HL-60 (cell line): ENCODE measurements around the gene MALRD1.

Source experiments
- DNase-seq, 2 experiments: peaks; one replicate each; pipeline ENCODE4 v3.0.0-alpha.2; 2010 to 2020; ENCODE audit warnings: low read depth in 1 of 2, low spot score in 1 of 2
- H3K27ac ChIP-seq: fragments of 250-450 bp; sonication (Bioruptor Pico); replicated peaks from 2 replicates; pipeline ENCODE4 v1.5.1; 2020; ENCODE audit warnings: mild to moderate bottlenecking, moderate library complexity
- H3K27me3 ChIP-seq: fragments of 250-450 bp; sonication (Bioruptor Pico); 2 replicates; pipeline ENCODE4 v1.5.1; 2021; ENCODE audit warnings: mild to moderate bottlenecking, moderate library complexity; ENCODE audit not compliant: insufficient read depth, poor library complexity, severe bottlenecking
- H3K4me3 ChIP-seq: replicated peaks from 2 replicates; pipeline ENCODE4 v1.5.1; 2011; ENCODE audit warnings: mild to moderate bottlenecking, control low read depth, low read length; ENCODE audit not compliant: insufficient read depth
- GABPA ChIP-seq: IDR thresholded peaks from 2 replicates; pipeline ENCODE4 v1.6.1; 2012; ENCODE audit warnings: low read depth
- POLR2AphosphoS5 ChIP-seq: IDR thresholded peaks from 2 replicates; pipeline ENCODE4 v1.6.1; 2012; ENCODE audit warnings: low read depth
- SPI1 ChIP-seq: IDR thresholded peaks from 2 replicates; pipeline ENCODE4 v1.6.1; 2012; ENCODE audit warnings: low read depth, mild to moderate bottlenecking, borderline replicate concordance
- TF ChIP-seq, protein P1 (sequence below): IDR thresholded peaks from one replicate; pipeline ENCODE4 v1.5.1; 2011; ENCODE audit warnings: low read length, control low read depth, inconsistent platforms; ENCODE audit not compliant: insufficient read depth
- TF ChIP-seq, protein P2 (sequence below): IDR thresholded peaks from 2 replicates; pipeline ENCODE4 v1.6.1; 2012; ENCODE audit warnings: low read depth; ENCODE audit not compliant: insufficient replicate concordance

MALRD1 gene

DNA sequence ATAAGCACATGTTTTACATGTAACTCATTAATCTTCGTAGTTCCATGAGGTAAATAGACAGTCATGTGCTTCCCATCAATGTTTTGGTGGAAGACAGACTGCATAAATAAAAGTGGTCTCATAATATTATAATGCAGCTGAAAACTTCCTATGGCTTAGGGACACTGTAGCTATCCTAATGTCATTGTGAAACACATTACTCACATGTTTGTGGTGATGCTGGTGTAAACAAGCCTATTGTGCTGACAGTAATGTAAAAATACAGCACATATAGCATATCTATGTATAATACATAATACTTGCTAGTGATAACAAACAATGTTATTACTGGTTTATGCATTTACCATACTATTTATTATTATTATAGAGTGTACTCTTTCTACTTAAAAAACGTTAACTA lies 730.4 kb downstream of the MALRD1 start:
- Histone ChIP-seq H3K4me3 (no peak overlapping the region), H3K27me3 (no peaks in the 10 kb centered on the region), H3K27ac (no peak overlapping the region)
- no peak for TF ChIP-seq POLR2AphosphoS5
- TF ChIP-seq SPI1: no peak
- TF ChIP-seq GABPA: no peak
- TF ChIP-seq, protein P1, sequence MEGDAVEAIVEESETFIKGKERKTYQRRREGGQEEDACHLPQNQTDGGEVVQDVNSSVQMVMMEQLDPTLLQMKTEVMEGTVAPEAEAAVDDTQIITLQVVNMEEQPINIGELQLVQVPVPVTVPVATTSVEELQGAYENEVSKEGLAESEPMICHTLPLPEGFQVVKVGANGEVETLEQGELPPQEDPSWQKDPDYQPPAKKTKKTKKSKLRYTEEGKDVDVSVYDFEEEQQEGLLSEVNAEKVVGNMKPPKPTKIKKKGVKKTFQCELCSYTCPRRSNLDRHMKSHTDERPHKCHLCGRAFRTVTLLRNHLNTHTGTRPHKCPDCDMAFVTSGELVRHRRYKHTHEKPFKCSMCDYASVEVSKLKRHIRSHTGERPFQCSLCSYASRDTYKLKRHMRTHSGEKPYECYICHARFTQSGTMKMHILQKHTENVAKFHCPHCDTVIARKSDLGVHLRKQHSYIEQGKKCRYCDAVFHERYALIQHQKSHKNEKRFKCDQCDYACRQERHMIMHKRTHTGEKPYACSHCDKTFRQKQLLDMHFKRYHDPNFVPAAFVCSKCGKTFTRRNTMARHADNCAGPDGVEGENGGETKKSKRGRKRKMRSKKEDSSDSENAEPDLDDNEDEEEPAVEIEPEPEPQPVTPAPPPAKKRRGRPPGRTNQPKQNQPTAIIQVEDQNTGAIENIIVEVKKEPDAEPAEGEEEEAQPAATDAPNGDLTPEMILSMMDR: no peak
- TF ChIP-seq, protein P2, sequence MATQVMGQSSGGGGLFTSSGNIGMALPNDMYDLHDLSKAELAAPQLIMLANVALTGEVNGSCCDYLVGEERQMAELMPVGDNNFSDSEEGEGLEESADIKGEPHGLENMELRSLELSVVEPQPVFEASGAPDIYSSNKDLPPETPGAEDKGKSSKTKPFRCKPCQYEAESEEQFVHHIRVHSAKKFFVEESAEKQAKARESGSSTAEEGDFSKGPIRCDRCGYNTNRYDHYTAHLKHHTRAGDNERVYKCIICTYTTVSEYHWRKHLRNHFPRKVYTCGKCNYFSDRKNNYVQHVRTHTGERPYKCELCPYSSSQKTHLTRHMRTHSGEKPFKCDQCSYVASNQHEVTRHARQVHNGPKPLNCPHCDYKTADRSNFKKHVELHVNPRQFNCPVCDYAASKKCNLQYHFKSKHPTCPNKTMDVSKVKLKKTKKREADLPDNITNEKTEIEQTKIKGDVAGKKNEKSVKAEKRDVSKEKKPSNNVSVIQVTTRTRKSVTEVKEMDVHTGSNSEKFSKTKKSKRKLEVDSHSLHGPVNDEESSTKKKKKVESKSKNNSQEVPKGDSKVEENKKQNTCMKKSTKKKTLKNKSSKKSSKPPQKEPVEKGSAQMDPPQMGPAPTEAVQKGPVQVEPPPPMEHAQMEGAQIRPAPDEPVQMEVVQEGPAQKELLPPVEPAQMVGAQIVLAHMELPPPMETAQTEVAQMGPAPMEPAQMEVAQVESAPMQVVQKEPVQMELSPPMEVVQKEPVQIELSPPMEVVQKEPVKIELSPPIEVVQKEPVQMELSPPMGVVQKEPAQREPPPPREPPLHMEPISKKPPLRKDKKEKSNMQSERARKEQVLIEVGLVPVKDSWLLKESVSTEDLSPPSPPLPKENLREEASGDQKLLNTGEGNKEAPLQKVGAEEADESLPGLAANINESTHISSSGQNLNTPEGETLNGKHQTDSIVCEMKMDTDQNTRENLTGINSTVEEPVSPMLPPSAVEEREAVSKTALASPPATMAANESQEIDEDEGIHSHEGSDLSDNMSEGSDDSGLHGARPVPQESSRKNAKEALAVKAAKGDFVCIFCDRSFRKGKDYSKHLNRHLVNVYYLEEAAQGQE: no peak
- no peak for DNase-seq

DNA sequence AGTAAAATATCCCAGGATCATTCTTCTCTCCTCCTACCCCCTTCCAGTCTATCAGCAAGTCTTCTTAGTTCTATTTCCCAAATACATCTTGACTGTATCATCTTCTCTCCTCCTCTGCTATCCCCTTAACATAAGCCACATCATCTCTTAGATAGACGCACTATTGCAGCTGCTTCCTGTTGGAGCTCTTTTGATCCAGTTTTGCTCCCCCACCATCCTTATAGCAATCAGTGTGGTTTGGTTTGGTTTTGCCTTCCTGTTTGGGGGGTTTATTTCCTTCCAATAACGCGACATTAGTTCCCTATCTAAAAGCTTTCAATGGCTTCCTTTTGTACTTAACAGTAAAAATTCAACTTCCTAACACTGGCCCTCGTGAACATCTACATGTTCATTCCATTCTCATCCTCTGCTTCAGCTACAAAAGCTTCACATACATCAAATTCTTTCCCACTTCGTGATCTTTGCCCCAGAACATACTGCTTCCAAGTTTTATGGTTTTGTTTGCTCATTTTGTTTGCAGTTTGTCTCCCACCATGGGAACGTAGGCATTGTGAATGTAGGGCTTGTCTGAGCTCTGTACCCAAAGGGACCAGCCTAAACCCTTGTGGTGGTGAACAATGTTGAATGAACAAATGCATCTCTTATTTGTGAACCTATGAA lies 734.0 kb downstream of the MALRD1 start:
- no peak overlapping the region for H3K27ac ChIP-seq
- no peak overlapping the region for H3K4me3 ChIP-seq
- TF ChIP-seq POLR2AphosphoS5: no peak
- TF ChIP-seq, protein P2: no peak
- TF ChIP-seq, protein P1: no peak
- TF ChIP-seq GABPA: no peak
- no peak for TF ChIP-seq SPI1

DNA sequence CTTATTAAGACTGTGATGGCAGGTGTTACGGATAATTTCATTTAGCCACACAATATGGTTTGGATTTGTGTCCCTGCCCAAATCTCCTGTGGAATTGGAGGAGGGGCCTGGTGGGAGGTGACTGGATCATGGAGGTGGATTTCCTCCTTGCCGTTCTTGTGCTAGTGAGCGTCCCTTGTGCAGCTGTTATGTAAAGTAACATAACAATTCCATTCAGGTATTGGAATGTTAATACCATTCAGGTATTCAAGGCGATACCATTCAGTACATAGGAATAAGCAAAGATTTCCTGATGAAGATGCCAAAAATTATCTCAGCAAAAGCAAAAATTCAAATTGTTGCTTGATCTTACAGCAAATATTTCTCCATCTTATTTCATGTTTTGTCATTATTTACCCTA lies 735.1 kb downstream of the MALRD1 start:
- no peaks in the 10 kb centered on the region for H3K27me3 ChIP-seq
- DNase-seq: no peak

More for the DNA sequence above, 734.0 kb downstream of the MALRD1 start:
- no peak for DNase-seq
- H3K27me3 ChIP-seq: no peaks in the 10 kb centered on the region

More for the DNA sequence above, 735.1 kb downstream of the MALRD1 start:
- Histone ChIP-seq H3K27ac (no peak overlapping the region), H3K4me3 (no peak overlapping the region)
- TF ChIP-seq GABPA (no peak), SPI1 (no peak), POLR2AphosphoS5 (no peak)
- TF ChIP-seq, protein P1: no peak
- TF ChIP-seq, protein P2: no peak
